Endothelial cell (in vitro differentiated cells): ENCODE data around the gene PPY. TPM values are rescaled to one million over a fixed set of nuclear protein-coding genes. Genes with fewer than 3 reads are reported as not detected.

Experiments used
- DNase-seq: peaks from one replicate; pipeline ENCODE4 v3.0.0; 2021; ENCODE audit warnings: low spot score
- H3K27ac Mint-ChIP-seq: one replicate; pipeline ENCODE4 v1.8.0; 2021; ENCODE audit warnings: mixed read lengths, inconsistent platforms; ENCODE audit not compliant: unreplicated experiment
- H3K27me3 Mint-ChIP-seq: one replicate; pipeline ENCODE4 v1.8.0; 2021; ENCODE audit warnings: mild to moderate bottlenecking, moderate library complexity, mixed read lengths, inconsistent platforms; ENCODE audit not compliant: unreplicated experiment
- H3K36me3 Mint-ChIP-seq: one replicate; pipeline ENCODE4 v1.8.0; 2021; ENCODE audit warnings: mild to moderate bottlenecking, low read depth, mixed read lengths, inconsistent platforms; ENCODE audit not compliant: unreplicated experiment
- H3K4me1 Mint-ChIP-seq: one replicate; pipeline ENCODE4 v1.8.0; 2021; ENCODE audit warnings: mild to moderate bottlenecking, mixed read lengths, inconsistent platforms; ENCODE audit not compliant: unreplicated experiment
- H3K4me3 Mint-ChIP-seq: one replicate; pipeline ENCODE4 v1.8.0; 2021; ENCODE audit warnings: mild to moderate bottlenecking, mixed read lengths, inconsistent platforms; ENCODE audit not compliant: unreplicated experiment
- H3K9me3 Mint-ChIP-seq: one replicate; pipeline ENCODE4 v1.8.0; 2021; ENCODE audit warnings: mixed read lengths, inconsistent platforms; ENCODE audit not compliant: unreplicated experiment
- total RNA-seq: library from RNA; stranded (reverse); fragmentation: NEBNext Ultra II Directional; extraction: Animal tissue kit (Norgen Biotek cat#: 25700); gene quantifications from one replicate; pipeline ENCODE4 v1.2.1, GENCODE V29; 2021; ENCODE audit not compliant: unreplicated experiment
- TF ChIP-seq, protein P1 (sequence below): fragments of 200-600 bp; sonication (generic); IDR thresholded peaks from one replicate; pipeline ENCODE4 v1.5.0; 2021; ENCODE audit warnings: antibody characterized with exemption; ENCODE audit not compliant: unreplicated experiment

PPY gene
- total RNA-seq, 1 donor from 2014 or later, result not detected

DNA sequence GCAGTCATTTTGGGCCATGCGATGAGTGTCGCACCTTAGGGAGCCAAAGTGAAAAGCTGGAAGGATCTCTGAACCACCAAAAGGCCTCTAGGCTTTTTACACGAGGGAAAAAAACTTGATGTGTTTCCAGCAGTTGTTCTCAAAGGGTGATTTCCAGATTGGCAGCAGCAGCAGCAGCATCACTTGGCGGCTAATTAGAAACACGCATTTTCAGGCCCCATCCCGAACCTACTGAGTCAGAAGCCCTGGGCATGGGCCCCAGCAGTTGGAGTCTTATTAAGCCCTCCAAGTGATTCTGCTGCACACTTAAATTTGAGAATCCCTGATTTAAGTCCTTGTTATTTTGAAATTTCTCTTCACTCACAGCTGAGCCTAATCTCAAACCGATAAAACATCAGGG, 36.7 kb upstream of the PPY start:
- TF ChIP-seq, protein P1, sequence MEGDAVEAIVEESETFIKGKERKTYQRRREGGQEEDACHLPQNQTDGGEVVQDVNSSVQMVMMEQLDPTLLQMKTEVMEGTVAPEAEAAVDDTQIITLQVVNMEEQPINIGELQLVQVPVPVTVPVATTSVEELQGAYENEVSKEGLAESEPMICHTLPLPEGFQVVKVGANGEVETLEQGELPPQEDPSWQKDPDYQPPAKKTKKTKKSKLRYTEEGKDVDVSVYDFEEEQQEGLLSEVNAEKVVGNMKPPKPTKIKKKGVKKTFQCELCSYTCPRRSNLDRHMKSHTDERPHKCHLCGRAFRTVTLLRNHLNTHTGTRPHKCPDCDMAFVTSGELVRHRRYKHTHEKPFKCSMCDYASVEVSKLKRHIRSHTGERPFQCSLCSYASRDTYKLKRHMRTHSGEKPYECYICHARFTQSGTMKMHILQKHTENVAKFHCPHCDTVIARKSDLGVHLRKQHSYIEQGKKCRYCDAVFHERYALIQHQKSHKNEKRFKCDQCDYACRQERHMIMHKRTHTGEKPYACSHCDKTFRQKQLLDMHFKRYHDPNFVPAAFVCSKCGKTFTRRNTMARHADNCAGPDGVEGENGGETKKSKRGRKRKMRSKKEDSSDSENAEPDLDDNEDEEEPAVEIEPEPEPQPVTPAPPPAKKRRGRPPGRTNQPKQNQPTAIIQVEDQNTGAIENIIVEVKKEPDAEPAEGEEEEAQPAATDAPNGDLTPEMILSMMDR, result no peak
- H3K4me3 Mint-ChIP-seq, result no peak overlapping the region
- no peaks in the 10 kb centered on the region for H3K9me3 Mint-ChIP-seq
- no peak for DNase-seq
- peaks cover 5% of the 10 kb centered on the region for H3K27me3 Mint-ChIP-seq
- no peaks in the 10 kb centered on the region for H3K36me3 Mint-ChIP-seq
- H3K4me1 Mint-ChIP-seq, result no peaks in the 10 kb centered on the region
- H3K27ac Mint-ChIP-seq, result no peak overlapping the region

DNA sequence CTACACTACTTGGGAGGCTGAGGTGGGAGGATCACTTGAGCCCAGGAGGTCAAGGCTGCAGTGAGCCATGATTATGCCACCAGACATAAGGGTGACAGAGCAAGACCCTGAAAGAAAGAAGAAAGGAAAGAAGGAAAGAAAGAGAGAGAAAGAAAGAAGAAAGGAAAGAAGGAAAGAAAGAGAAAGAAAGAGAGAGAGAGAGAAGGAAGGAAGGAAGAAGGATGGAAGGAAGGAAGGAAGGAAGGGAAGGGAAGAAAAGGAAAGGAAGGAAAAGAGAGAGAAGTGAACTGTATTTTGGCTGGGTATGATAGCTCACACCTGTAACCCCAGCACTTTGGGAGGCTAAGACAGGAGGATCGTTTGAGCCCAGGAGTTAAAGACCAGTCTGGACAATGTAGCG, 35.8 kb upstream of the PPY start:
- TF ChIP-seq, protein P1, result no peak
- H3K9me3 Mint-ChIP-seq, result no peaks in the 10 kb centered on the region
- no peaks in the 10 kb centered on the region for H3K4me1 Mint-ChIP-seq
- no peaks in the 10 kb centered on the region for H3K36me3 Mint-ChIP-seq
- no peak for DNase-seq
- no peak overlapping the region for H3K4me3 Mint-ChIP-seq
- H3K27ac Mint-ChIP-seq, result no peak overlapping the region
- H3K27me3 Mint-ChIP-seq, result peaks cover 4% of the 10 kb centered on the region

DNA sequence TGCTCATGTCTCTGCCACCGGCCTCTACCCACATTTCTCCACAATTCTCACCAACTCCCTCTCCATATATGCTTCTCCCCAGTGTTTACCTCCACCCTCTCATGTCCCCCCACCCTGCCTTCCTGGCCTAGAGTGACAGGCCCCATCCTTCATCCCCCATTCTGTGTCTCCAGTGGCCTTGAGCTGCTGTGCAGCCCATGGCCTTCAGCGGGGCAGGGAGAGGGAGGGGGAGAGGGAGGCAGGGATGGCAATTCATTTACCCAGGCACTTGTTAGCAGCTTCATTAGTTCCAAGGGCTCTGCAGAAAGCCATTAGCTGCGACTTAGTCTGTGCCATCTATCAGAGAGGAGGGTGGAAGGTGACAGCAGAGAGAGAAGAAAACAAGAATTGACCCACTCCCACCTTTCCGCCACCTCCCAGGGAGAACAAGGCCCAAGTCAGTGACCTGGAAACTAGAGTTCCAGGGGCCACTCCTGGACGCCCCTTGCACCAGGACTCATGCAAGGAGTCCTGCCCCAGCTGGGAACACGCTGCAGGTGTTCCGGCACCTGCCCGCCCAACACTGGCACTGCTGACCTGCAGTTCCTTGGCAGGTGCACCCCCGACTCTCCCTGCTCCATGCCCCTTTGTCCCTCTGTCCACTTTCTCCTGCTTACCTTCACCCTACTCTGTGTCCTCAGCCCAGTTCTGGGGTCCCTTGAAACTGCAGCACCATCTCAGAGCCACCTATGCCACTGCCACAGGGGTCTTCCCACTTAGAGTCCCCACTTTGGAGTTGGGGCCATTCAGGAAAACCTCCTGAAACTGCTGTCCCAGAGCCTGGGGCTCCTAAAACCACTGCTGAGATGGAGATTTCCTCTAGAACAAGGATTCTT, 34.9 kb upstream of the PPY start:
- Mint-ChIP-seq H3K27ac (no peak overlapping the region), H3K9me3 (no peaks in the 10 kb centered on the region), H3K4me3 (no peak overlapping the region), H3K36me3 (no peaks in the 10 kb centered on the region), H3K4me1 (no peaks in the 10 kb centered on the region), H3K27me3 (peaks cover 2% of the 10 kb centered on the region)
- TF ChIP-seq, protein P1, result no peak
- DNase-seq, result no peak

DNA sequence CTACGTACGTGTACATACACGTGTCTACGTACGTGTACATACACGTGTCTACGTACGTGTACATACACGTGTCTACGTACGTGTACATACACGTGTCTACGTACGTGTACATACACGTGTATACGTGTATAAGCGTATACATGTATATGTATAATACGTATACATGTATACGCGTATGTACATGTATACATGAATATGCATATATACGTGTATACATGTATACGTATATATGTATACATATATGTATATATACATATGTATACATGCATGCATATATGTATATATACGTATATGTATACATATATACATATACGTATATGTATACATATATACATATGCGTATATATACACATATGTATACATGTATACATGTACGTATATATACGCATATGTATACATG, 33.6 kb upstream of the PPY start:
- Mint-ChIP-seq H3K27me3 (peaks cover 2% of the 10 kb centered on the region), H3K9me3 (no peaks in the 10 kb centered on the region), H3K36me3 (no peaks in the 10 kb centered on the region), H3K27ac (no peak overlapping the region), H3K4me1 (no peaks in the 10 kb centered on the region), H3K4me3 (no peak overlapping the region)
- DNase-seq, result no peak
- TF ChIP-seq, protein P1, result no peak
